Ovary (tissue), 9 donors: ENCODE measurements around the gene PGLYRP2. TPM values are rescaled to one million over a fixed set of nuclear protein-coding genes. Genes with fewer than 3 reads are reported as not detected.

Experiments
- DNase-seq, 5 donors: peaks; one replicate each; pipeline ENCODE4 v3.0.0-alpha.2; 2019 to 2020
- H3K27ac ChIP-seq, 2 donors: fragments of 200-600 bp; one replicate each; pipeline versions ENCODE4 v1.5.1 to v1.8.0; 2019 to 2022
- H3K27me3 ChIP-seq: fragments of 200-600 bp; one replicate; pipeline ENCODE4 v1.8.0; 2022
- H3K36me3 ChIP-seq: fragments of 200-600 bp; sonication (generic); one replicate; pipeline ENCODE4 v1.5.1; 2019
- H3K4me1 ChIP-seq: one replicate; pipeline ENCODE4 v1.8.1; 2013; ENCODE audit warnings: mild to moderate bottlenecking, moderate library complexity; ENCODE audit not compliant: insufficient read depth
- H3K4me3 ChIP-seq: fragments of 200-600 bp; sonication (generic); one replicate; pipeline ENCODE4 v1.5.1; 2017
- H3K9me3 ChIP-seq, 2 donors: fragments of 200-600 bp in 1 of 2; sonication (generic) in 1 of 2; one replicate each; pipeline versions ENCODE4 v1.5.1 to v1.8.1; 2013 to 2019; ENCODE audit warnings: mild to moderate bottlenecking in 1 of 2, moderate library complexity in 1 of 2
- CTCF ChIP-seq, 3 donors: fragments of 450-650 bp in 2 of 3; fragments of 200-600 bp in 1 of 3; IDR thresholded peaks; one replicate each; pipeline versions ENCODE4 v1.5.1 to v1.8.0; 2016 to 2022; ENCODE audit warnings: antibody characterized with exemption in 3 of 3, mild to moderate bottlenecking in 1 of 3
- EP300 ChIP-seq: sonication (generic); formaldehyde crosslinking; IDR thresholded peaks from one replicate; pipeline ENCODE4 v1.6.1; 2017; ENCODE audit warnings: antibody characterized with exemption
- POLR2A ChIP-seq: fragments of 450-650 bp; IDR thresholded peaks from one replicate; pipeline ENCODE4 v1.6.1; 2017; ENCODE audit warnings: antibody characterized with exemption, mild to moderate bottlenecking, moderate library complexity
- WGBS, 3 donors: extraction: QIAGEN DNeasy Blood & Tissue Kit in 1 of 3; methylation state at CpG; one replicate each; pipeline versions ENCODE4 v1.1.5 to v1.1.7; 2013 to 2017; 5-methylcytosine and 5-hydroxymethylcytosine counted together
- intact Hi-C, 4 donors: fragments of 100-400 bp; cut with DNase I; formaldehyde crosslinking; loops; one replicate each; pipeline versions ENCODE4 v1.11.0 to v1.15.1; 2022 to 2023
- polyA plus RNA-seq, 2 donors: library from polyadenylated mRNA; stranded (reverse); fragments of 200-250 nt in 1 of 2; fragments of 350-450 nt in 1 of 2; fragmentation: Illumina TruSeq in 1 of 2; extraction: RNeasy Lipid Tissue Mini Kit (QIAGEN cat#74804) in 1 of 2; gene quantifications; one replicate each; pipeline ENCODE4 v1.2.3, GENCODE V29; 2013 to 2014
- total RNA-seq, 7 donors: library from RNA; depleted of rRNA in 2 of 7; stranded (reverse); fragments of >200 nt in 2 of 7; fragmentation: NEBNext Ultra II Directional in 3 of 7; extraction: Animal tissue kit (Norgen Biotek cat#: 25700) in 3 of 7; gene quantifications; one replicate each; pipeline versions ENCODE4 v1.1.0 to v1.2.4, GENCODE V29; 2016 to 2023
- donor health status: DM: no; HTN: no; CAD: no; lungs with moderate emphysema.
- donor health status: DM: no; HTN: no; CAD: no.
- donor health status: Bipolar disorder and iron deficiency.
- donor health status: DM: yes; HTN: yes; CAD: no.
- donor health status: DM: no; HTN: no; CAD: no.
- donor health status: DM: yes; HTN: yes; CAD: no.

Gene PGLYRP2
- total and polyA plus RNA-seq, 9 donors = 0.28 TPM; not detected in 8

GRCh38 chr19:15431396-15432017, 47.8 kb downstream of the PGLYRP2 start:
- WGBS, 3 donors = 6 to 9% (median 9%) methylated on average over 7 of the region's 7 CpGs
- intact Hi-C loops = loop anchor here in 1 of 4 donors (10.0 kb wide), 1 partner anchor 57 kb away; the partner anchor contains the start of gene AKAP8
- no peaks in the 10 kb centered on the region for H3K27me3 ChIP-seq
- no peak for TF ChIP-seq POLR2A
- TF ChIP-seq CTCF (IDR thresholded peaks at IDR 0.05) = no peak
- TF ChIP-seq EP300 = no peak
- peak overlapping the region in 1 of 2 donors; percentile 45 for H3K27ac ChIP-seq
- no peak for DNase-seq
- H3K4me1 ChIP-seq = peaks cover 13% of the 10 kb centered on the region
- H3K36me3 ChIP-seq = no peaks in the 10 kb centered on the region
- no peaks in the 10 kb centered on the region for H3K9me3 ChIP-seq
- H3K4me3 ChIP-seq = peak overlapping the region; percentile 88

- H3K4me1 ChIP-seq = peaks cover 13% of the 10 kb centered on the region
- no peak for DNase-seq
- 77 to 80% (median 78%) methylated on average over 9 to 10 of the region's 10 CpGs for WGBS, 3 donors
- intact Hi-C loops = loop anchor here in 1 of 4 donors (10.0 kb wide), 1 partner anchor 56 kb away; the partner anchor contains the start of gene AKAP8
- no peaks in the 10 kb centered on the region for H3K36me3 ChIP-seq
- no peak overlapping the region for H3K27ac ChIP-seq
- no peaks in the 10 kb centered on the region for H3K9me3 ChIP-seq
- no peak overlapping the region for H3K4me3 ChIP-seq
- no peak for TF ChIP-seq POLR2A
- TF ChIP-seq EP300 = no peak
- no peak for TF ChIP-seq CTCF (IDR thresholded peaks at IDR 0.05)
- H3K27me3 ChIP-seq = no peaks in the 10 kb centered on the region
Observed at GRCh38 chr19:15430526-15431120, 48.7 kb downstream of the PGLYRP2 start.

- H3K36me3 ChIP-seq = no peaks in the 10 kb centered on the region
- no peak for TF ChIP-seq POLR2A
- no peak for TF ChIP-seq EP300
- no peak for TF ChIP-seq CTCF (IDR thresholded peaks at IDR 0.05)
- 78 to 84% (median 82%) methylated on average over 20 to 24 of the region's 24 CpGs for WGBS, 3 donors
- no peaks in the 10 kb centered on the region for H3K9me3 ChIP-seq
- intact Hi-C loops = loop anchor here in 1 of 4 donors (10.0 kb wide), 2 partner anchors 55 to 175 kb away; partner anchors contain the start of gene AKAP8
- H3K4me1 ChIP-seq = peaks cover 13% of the 10 kb centered on the region
- DNase-seq = no peak
- H3K27ac ChIP-seq = no peak overlapping the region
- no peaks in the 10 kb centered on the region for H3K27me3 ChIP-seq
- H3K4me3 ChIP-seq = no peak overlapping the region
Observed at GRCh38 chr19:15429825-15430467, 49.4 kb downstream of the PGLYRP2 start.

GRCh38 chr19:15428956-15429824, 50.1 kb downstream of the PGLYRP2 start:
- Histone ChIP-seq H3K4me1 (peaks cover 13% of the 10 kb centered on the region), H3K4me3 (no peak overlapping the region), H3K27me3 (no peaks in the 10 kb centered on the region), H3K9me3 (no peaks in the 10 kb centered on the region), H3K27ac (no peak overlapping the region), H3K36me3 (no peaks in the 10 kb centered on the region)
- intact Hi-C loops = loop anchor here in 1 of 4 donors (10.0 kb wide), 1 partner anchor 174 kb away; no protein-coding TSS in a partner anchor
- no peak for DNase-seq
- no peak for TF ChIP-seq CTCF (IDR thresholded peaks at IDR 0.05)
- no peak for TF ChIP-seq POLR2A
- TF ChIP-seq EP300 = no peak
- WGBS, 3 donors = 81 to 83% (median 82%) methylated on average over 22 of the region's 22 CpGs
